ENCODE results near the gene CUZD1. TPM values are rescaled to one million over a fixed set of nuclear protein-coding genes. Genes with fewer than 3 reads are reported as not detected.
"Not testable (repeated sequence)": the region's sequence is repeated elsewhere in the genome, so short reads cannot be mapped to it uniquely, and the experiment has no call there.

CUZD1 gene, protein sequence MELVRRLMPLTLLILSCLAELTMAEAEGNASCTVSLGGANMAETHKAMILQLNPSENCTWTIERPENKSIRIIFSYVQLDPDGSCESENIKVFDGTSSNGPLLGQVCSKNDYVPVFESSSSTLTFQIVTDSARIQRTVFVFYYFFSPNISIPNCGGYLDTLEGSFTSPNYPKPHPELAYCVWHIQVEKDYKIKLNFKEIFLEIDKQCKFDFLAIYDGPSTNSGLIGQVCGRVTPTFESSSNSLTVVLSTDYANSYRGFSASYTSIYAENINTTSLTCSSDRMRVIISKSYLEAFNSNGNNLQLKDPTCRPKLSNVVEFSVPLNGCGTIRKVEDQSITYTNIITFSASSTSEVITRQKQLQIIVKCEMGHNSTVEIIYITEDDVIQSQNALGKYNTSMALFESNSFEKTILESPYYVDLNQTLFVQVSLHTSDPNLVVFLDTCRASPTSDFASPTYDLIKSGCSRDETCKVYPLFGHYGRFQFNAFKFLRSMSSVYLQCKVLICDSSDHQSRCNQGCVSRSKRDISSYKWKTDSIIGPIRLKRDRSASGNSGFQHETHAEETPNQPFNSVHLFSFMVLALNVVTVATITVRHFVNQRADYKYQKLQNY
- polyA plus RNA-seq: 1,000 to 10,000 TPM in 1 of 3 donors, 1 to 10 TPM in 2; 1.7 to 4,010 (median 2.2) TPM

DNA sequence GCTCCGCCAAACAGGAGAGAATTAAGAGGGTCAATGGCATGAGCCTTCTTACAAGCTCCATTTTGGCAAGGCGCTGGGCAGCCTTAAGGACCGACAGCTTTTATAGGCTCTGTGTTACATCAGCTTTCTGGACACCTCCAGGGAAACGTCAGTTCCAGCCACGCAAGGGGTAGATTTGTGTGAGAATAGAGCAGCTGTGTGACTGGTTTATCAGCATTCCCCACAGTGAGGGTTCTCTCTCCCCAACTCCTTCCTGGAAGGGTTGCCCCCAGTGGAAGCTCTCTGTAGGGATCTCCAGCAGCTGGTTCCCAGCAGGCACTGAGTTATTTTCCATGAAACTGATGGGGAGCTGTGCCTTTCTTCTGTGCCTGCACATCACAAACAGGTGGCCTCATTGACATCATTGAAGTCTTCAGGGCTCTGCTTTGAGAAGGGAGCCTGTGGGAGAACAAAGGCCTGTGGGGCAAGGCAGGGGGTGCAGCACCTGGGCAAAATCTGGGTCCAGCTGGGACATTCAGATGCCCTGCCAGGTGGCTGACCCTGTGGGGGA, at the start of gene CUZD1:
Gene CUZD1 (minus strand): TSS at position 75 of the 550 bp plus-strand sequence. CDS start 14 bp downstream, at position 61.
- 42 to 91% (median 78%) methylated on average over 5 of the region's 5 CpGs for WGBS, 3 donors
- H3K27ac ChIP-seq (ENCODE audit: low read depth, low read length): no peak within 1 kb of the TSS

DNA sequence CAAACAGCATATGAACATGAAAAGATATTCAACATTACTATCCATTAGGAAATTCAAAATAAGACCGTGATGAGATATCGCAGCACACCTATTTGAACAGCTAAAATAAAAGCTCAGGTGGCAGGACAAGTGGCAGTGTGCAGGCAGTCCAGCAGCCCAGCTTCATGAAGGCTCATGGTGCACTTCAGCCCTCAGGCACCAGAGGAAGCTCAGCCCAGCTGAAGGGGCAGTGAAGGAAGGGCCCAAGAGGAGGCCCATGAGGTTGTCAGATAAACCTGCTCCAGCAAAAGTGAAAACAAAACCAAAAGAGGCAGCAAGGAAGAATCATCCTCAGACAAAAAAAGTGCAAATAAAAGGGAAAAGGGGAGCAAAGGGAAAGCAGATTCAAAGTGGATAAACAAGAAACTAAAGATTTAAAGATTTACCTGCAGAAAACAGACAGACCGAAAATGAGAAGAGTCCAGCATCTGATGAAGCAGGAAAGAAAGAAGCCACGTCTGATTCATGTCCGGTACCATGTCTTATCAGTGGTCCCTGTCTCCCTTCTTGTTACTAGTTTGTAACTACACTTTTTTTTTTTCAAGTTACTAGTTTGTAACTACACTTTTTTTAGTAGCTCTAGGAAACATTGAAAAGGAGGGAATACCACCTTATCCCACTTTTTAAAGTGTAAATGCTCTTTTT, 48.7 kb upstream of the CUZD1 start:
- 85 to 86% (median 86%) methylated on average over 5 of the region's 5 CpGs for WGBS, 3 donors
- H3K27ac ChIP-seq (ENCODE audit: low read depth, low read length): no peak overlapping the region

DNA sequence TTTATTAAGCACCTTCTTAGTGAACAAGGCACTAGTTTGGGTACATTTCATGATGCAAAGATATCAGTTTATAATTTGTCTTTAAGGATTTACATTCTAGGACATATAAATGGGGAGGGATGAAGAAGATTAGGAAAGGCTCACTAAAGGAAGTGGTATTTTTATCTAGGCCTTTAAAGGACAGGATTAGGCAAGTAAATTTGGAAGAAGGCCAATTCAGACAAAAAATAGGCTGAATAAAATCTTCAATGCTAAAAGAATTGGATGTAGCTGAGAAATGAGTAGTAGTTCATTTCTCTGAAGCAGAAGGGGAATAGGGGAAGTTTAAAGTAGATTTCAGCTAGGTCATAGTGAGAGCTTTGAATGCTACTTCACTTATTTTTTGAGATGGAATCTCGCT, 38.5 kb upstream of the CUZD1 start:
- WGBS, 3 donors: 93 to 96% (median 95%) methylated on average over 1 of the region's 1 CpG
- no peak overlapping the region for H3K27ac ChIP-seq (ENCODE audit: low read depth, low read length)

DNA sequence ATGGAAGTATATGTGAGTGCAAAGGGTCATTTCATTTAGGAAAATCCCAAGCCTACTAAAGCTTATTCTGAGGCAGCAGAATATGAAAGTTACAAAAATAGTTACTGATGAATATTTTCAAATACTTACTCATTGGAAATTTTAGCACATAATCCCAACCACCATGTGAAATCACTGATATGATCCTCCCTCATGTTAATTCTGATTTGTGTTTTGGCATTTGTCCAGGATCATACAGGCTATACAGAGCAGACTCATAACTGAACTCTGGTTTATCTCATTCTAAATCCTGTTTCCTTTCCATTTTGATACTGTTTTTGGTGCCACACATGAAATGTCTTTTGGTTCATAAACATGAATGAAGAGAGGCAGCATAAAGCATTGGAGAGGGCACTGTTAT, 37.1 kb upstream of the CUZD1 start:
- H3K27ac ChIP-seq (ENCODE audit: low read depth, low read length): no peak overlapping the region

DNA sequence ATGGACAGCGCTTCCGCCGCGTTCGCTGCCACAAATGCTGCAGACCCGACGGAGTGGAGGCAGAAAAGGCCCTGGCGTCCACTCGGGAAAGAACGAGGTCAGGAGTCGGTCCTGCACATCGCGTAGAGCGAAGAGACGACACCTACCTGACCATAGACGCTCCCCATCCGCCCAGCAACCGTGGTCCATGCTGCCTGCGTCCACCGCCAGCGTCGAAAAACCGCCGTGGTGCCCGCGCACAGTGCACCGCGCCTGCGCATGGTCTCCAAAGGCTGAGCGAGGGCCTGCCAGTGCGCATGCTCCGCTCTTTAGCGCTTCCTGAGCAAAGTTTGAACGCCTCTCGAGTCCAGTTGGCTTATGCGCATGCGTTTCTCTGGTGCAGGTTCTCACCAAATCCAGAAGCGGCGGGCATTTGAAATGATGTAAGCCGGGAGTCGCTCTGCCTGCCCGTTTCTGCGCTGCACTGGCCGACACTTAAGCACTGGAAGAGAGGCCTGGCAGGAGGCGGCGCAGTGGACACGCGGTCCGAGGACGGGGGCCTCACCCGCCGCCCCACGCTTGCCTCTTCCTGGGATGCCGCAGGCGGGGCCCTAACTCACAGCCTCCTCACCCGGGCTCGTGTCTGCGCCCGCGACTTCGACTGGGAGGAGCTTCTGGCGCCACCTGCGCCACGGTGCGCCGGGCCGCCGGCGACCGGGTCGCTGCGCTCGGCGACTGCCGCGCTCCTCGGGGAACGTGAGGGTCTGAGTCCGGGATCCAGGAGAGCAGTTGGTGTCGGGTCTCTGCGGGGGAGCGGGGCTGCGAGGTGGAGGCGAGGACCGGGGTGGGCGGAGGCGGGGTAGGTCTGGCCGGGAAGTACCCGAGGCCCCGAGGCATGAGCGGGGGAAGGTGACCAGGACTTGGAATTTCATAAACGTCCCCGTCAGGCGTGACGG, 33.9 kb upstream of the CUZD1 start, which contains the start of gene FAM24B:
Gene FAM24B (minus strand): TSS at position 243 of the 935 bp plus-strand sequence. CDS start 29,066 bp downstream, outside the sequence.
- no peak within 1 kb of the TSS for H3K27ac ChIP-seq (ENCODE audit: low read depth, low read length)
- 2 to 5% (median 4%) methylated on average over 95 of the region's 95 CpGs for WGBS, 3 donors

DNA sequence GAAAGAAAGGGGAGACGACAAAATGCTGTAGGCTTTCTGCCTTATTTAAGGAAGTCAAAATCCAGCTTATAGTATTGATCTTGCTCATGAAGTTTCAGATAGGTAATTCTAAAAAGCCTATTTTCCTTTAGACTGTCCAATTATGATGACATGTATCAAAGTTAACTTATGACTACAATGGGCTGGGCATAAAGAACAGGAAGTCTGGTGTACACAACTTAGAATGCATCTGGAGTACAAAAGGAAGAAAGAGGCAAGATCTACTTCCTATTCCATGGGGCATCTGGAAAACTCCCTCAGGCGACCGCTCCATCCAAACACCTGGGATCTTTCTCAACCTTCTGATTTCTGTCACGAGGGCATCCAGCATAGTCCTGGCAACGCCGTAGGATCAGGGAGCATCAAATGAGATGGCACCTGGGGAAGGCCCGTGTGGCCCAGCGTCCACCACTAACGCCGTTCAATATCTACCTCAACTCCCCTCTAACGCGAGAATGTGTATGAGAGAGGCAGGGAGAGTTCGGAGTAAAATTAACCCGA, 33.2 kb upstream of the CUZD1 start:
- H3K27ac ChIP-seq (ENCODE audit: low read depth, low read length): no peak overlapping the region
- WGBS, 3 donors: 27 to 48% (median 46%) methylated on average over 14 of the region's 14 CpGs

DNA sequence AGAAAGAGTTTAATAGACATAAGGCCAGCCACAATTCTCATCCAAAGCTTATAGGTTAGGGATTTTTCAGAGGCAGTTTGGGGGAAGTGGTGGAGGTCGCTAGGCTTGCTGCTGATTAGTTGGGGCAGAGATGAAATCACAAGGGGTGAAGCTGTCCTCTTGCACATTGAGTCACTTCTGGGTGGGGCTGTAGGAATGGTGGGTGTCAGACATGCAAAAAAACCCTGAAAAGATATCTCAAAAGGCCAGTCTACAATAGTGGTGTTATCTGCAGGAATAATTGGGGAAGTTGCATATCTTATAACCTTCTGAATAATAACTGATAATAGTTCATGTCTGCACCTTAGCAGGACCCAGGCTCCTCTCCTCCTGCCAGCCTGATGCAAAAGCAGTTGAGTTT, 31.6 kb upstream of the CUZD1 start:
- 73 to 88% (median 86%) methylated on average over 1 of the region's 1 CpG for WGBS, 3 donors
- H3K27ac ChIP-seq (ENCODE audit: low read depth, low read length): no peak overlapping the region

DNA sequence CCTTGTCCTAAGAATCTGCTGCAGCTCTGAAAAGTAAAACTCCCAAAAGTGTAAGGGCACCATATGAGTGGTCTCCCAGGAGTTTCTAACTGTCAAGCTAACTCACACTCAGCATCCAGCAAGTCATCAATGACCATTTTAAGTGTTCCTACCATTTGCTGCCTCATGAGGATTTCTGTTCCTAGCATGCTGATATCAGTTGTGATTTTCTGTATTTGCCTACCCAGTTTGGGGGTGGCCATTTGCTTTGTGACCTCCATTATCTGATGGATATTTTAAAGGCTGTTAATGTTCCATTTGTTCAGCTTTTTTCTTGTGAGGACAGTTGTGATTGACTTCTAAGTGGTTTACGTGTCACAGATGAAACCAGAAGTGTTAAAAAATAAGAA, 30.8 kb upstream of the CUZD1 start:
- WGBS, 3 donors: 91 to 95% (median 91%) methylated on average over 1 of the region's 1 CpG

DNA sequence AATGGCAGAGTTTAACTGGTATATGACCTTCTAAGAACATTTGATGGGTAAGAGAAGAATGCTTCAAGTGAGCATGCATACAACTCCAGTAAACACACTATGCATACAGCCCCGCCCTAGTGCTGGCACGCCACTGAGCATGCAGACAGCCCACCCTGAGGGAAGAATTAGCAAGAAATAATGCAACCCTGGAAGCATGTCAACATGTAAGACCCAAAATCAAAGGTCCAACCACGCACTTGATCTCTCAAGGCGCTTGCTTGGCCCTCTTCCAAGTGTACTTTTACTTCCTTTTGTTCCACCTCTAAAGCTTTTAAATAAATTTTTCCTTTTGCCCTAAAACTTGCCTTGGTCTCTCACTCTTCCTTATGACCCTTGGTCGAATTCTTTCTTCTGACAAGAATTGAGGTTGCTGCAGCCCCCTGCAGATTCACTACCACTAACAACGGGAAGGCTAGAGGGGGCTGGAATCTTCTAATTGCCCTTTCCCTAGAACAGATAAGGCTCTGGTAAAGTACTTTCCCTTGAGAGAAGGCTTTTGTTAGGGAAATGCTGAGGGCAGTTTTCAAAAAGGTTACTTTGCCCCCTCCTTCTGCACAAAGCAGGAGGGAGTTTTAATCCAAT, 30.3 kb upstream of the CUZD1 start:
- 49 to 59% (median 52%) methylated on average over 6 of the region's 6 CpGs for WGBS, 3 donors
- no peak overlapping the region for H3K27ac ChIP-seq (ENCODE audit: low read depth, low read length)

More for the DNA sequence above, 30.8 kb upstream of the CUZD1 start:
- H3K27ac ChIP-seq (ENCODE audit: low read depth, low read length): no peak overlapping the region

DNA sequence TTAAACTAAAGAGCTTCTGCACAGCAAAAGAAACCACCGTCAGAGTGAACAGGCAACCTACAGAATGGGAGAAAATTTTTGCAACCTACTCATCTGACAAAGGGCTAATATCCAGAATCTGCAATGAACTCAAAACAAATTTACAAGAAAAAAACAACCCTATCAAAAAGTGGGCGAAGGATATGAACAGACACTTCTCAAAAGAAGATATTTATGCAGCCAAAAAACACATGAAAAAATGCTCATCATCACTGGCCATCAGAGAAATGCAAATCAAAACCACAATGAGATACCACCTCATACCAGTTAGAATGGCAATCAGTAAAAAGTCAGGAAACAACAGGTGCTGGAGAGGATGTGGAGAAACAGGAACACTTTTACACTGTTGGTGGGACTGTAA, 26.3 kb upstream of the CUZD1 start:
- WGBS, 3 donors: 91 to 100% (median 100%) methylated on average over 1 of the region's 2 CpGs
- not testable (repeated sequence) for H3K27ac ChIP-seq (ENCODE audit: low read depth, low read length)

DNA sequence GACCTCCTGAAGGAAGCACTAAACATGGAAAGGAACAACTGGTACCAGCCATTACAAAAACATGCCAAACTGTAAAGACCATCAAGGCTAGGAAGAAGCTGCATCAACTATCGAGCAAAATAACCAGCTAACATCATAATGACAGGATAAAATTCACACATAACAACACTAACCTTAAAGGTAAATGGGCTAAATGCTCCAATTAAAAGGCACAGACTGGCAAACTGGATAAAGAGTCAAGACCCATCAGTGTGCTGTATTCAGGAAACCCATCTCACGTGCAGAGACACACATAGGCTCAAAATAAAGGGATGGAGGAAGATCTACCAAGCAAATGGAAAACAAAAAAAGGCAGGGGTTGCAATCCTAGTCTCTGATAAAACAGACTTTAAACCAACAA, 23.1 kb upstream of the CUZD1 start:
- not testable (repeated sequence) for H3K27ac ChIP-seq (ENCODE audit: low read depth, low read length)
- 88 to 96% (median 96%) methylated on average over 1 of the region's 2 CpGs for WGBS, 3 donors

DNA sequence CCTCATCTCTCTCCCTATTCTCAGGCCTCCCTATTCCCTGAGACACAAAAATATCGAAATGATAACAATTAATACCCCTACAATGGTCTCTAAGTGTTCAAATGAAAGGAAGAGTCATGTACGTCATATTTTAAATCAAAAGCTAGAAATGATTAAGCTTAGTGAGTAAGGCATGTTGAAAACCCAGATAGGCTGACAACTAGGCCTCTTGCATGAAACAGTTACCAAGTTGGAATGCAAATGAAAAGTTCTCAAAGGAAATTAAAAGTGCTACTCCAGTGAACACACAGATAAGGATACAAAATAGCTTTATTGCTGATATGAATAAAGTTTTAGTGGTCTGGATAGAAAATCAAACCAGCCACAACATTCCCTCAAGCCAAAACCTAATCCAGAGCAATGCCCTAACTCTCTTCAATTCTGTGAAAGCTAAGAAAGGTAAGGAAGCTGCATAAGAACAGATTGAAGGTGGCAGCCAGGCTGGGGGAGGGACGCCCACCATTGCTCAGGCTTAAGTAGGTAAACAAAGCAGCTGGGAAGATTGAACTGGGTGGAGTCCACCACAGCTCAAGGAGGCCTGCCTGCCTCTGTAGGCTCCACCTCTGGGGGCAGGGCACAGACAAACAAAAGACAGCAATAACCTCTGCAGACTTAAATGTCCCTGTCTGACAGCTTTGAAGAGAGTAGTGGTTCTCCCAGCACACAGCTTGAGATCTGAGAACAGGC, 21.3 kb upstream of the CUZD1 start:
- WGBS, 3 donors: 78 to 90% (median 88%) methylated on average over 3 of the region's 3 CpGs
- H3K27ac ChIP-seq (ENCODE audit: low read depth, low read length): not testable (repeated sequence)

DNA sequence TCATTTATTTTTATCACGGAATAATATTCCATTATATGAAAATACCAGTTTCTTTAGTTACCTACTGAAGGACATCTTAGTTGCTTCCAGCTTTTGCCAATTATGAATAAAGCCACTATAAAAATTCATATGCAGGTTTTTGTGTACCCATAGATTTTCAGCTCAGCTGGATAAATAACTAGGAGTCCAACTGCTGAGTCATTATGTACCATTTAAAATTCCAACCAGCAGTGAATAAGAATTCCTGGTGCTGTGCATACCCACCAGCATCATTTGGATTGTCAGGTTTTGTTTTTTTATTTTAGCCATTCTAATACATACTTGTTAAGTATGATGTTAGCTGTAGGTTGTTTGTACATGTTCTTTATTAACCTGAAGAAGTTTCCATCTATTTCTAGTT, 19.2 kb upstream of the CUZD1 start:
- no peak overlapping the region for H3K27ac ChIP-seq (ENCODE audit: low read depth, low read length)
- 59 to 100% (median 98%) methylated on average over 1 of the region's 1 CpG for WGBS, 3 donors

DNA sequence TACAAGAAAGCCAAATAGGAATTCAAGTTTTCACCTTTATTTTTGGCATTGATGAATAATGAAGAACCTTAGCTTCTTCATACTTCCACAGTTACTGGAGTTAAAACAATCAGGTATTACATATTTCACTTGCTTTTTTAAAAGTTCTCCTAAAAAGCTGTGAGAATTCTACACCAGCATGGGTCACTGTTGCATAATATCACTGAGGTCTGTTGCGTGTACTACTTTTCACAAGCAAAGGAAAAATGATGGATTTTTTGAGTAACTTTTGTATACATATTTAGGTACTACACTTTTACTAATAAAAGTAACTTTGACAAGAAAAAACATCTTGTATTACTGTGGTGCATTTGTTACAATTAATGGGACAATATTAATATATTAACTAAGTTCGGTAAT, 18.5 kb upstream of the CUZD1 start:
- 85 to 95% (median 88%) methylated on average over 2 of the region's 2 CpGs for WGBS, 3 donors
- no peak overlapping the region for H3K27ac ChIP-seq (ENCODE audit: low read depth, low read length)

DNA sequence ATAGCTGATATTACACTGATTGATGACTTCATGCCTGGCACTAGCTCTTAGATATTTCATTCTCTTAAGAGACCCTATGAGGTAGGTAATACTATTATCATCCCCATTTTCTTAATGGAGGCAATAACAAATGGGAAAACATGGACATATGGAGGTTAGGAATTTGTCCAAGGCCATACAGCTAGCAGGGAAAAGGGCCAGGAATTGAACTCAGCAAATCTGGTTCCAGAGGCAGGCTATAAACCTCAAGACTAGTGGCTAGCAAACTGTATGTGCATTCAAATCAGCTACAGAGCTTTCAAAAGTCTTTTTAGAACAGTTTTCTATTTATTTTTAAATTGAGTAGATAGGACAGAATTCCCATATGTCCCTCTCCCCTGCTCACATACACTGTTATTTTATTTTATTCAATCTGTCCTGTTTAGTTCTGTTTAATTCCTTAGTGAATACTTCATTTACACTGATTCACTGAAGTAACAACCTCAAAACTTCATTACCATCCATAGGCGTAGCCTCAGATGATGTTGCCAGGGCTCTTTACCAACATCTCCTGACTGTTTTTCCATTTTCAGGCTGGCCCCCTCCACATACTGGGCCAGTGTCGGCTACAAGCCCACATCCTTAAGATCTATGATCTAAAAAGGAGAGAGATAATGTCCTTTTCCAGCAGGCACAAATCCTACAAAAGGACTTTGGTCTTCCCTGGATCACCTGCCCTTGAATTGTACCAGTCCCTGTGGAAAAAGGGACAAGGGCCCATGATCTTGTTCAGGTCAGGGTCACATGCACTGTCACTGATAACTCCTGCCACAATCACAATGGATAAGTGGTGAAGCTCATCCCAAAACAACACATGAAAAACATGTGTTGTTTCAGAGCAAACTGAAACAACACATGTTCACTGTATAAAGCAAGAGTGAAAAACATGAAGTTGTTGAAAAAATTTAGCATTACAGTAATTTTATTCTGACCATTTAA, 17.8 kb upstream of the CUZD1 start:
- H3K27ac ChIP-seq (ENCODE audit: low read depth, low read length): no peak overlapping the region
- 86 to 95% (median 87%) methylated on average over 2 of the region's 2 CpGs for WGBS, 3 donors

DNA sequence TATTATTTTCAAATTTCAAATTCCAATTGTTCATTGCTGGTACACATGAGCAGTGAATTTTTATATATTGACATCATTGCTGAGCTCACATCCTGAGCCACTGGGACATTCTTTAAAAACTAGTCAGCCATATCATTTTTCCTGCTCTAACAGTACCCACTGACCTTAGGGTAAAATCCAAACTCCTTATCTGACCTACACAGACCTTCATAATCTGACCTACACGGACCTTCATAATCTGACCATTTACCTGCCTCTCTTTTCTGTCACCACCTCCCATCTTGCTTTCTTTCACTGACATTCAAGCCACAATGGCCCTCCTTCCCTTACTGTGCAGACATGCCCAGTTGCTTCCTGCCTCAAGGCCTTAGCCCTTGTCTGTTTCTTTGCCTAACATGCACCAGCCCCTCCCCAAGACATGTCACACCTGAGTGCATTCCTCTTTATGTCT, 16.1 kb upstream of the CUZD1 start:
- H3K27ac ChIP-seq (ENCODE audit: low read depth, low read length): no peak overlapping the region
- WGBS, 3 donors: 25 to 62% (median 56%) methylated on average over 1 of the region's 1 CpG

Measured in adipose tissue (tissue), 3 donors.